ENCODE results near the gene GRXCR2. TPM values are rescaled to one million over a fixed set of nuclear protein-coding genes. Genes with fewer than 3 reads are reported as not detected.
A peak's percentile ranks its signal among the peaks of the same experiment; 100 is the strongest.
"Not testable (repeated sequence)": the region's sequence is repeated elsewhere in the genome, so short reads cannot be mapped to it uniquely, and the experiment has no call there.

GRXCR2 gene
- total RNA-seq, 1 donor: 0.09 TPM

GRCh38 chr5:145840458-145841132, 32.2 kb downstream of the GRXCR2 start:
- TF ChIP-seq CTCF (IDR thresholded peaks at IDR 0.05; ENCODE audit: insufficient read depth, low read length): no peak
- DNase-seq (ENCODE audit: low read depth): peak; percentile 32
- no peak overlapping the region for H3K4me3 ChIP-seq (ENCODE audit: low read depth, low read length)

DNA sequence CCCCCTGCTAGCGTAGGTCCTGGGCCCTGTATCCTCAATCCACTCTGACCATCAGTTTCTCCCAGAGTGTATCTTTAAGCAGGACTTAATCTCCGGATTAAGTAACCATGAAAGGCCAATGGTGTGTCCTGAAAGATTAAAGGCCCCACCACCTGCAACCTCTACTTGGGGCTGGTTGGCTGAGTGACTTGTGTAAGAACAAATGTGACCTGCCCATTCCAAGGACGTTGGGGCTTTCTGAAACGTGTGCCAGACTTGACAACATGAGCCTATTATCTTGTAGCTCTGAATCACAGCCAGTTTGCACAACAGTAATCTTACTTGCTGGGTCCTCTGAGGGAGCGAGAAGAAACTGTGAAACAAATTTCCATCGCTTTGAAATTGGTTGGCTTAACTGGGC, 34.5 kb downstream of the GRXCR2 start:
- TF ChIP-seq CTCF (IDR thresholded peaks at IDR 0.05; ENCODE audit: insufficient read depth, low read length): no peak
- DNase-seq (ENCODE audit: low read depth): no peak

DNA sequence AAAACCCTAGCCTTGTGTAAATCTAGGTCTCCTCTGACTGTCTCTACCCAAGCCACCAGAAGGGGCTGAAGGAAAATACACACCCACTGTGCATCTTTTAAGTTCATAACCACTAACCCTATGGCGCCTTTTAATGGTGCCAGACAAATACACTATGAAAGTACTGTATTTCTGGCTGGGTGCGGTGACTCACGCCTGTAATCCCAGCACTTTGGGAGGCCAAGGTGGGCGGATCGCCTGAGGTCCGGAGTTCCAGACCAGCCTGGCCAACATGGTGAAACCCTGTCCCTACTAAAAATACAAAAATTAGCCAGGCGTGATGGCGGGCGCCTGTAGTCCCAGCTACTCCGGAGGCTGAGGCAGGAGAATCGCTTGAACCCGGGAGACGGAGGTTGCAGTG, 36.6 kb downstream of the GRXCR2 start:
- DNase-seq (ENCODE audit: low read depth); H3K4me3 ChIP-seq (ENCODE audit: low read depth, low read length): not testable (repeated sequence)

More for the DNA sequence above, 34.5 kb downstream of the GRXCR2 start:
- no peak overlapping the region for H3K4me3 ChIP-seq (ENCODE audit: low read depth, low read length)

DNA sequence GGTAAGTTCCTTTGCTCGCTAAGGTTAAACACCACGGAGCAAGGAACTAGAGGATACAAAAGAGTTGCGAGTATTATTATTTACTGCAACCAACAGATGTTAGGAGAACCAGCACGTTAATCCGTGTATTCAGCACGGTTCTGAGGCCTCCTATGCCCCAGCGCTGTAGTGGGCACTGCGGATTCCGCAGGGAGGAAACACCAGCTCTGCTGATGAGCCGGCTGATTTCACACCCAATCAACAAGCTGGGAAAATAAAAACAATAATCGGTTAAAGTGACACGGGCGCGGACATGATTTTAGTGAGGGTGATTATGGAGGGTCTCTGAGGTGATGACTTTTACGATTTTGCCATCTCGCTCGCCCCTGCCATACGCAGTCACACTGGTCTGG, 37.0 kb downstream of the GRXCR2 start:
- no peak for TF ChIP-seq CTCF (IDR thresholded peaks at IDR 0.05; ENCODE audit: insufficient read depth, low read length)
- peak overlapping the region; percentile 85 for H3K4me3 ChIP-seq (ENCODE audit: low read depth, low read length)
- no peak for DNase-seq (ENCODE audit: low read depth)

DNA sequence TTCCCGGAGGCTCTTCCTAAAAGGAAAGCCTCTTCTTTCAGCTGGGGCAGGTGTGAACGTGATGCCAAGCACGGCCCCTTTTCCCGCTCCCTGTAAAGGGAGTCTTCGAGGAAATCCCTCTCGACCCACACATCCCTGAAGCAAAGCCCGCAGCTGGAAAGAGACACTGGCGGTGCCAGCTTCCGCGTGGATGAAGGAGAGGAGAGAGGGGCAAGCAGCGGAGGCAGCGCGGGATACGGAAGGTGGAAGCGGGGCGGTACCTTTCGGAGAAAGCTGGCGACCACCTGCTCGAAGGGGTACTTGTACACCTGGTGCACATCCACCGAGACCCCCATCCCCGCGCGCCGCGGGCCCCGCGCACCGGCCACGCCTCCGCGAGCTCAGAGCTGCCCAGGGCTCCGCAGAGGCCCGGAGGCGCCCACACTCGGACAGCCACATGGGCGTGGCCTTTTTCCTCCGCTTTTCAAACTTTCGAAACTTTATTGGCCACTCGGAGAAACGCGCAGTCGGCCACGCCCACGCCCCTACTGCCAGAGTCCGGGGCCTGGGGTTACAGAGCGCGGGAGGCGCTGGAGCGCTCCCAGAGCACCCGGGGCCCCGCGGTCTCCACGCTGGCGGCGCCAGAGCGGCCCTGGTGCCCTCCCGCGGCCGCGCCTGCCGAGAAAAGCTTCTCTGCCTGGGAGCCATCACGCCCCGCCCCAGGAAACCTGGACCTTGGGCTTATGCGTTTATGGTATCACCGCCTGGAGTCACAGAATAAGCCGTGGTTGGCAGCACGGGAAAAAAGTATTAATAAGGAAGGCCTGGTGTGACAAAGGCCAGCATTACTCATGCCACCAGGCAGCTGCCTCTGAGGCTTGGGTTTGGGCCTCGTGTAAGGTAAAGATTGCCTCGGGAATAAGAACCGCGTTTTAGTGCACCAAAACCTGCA, 37.6 kb downstream of the GRXCR2 start, which contains the start of gene PRELID2:
Gene PRELID2 (minus strand): TSS at position 426 of the 931 bp plus-strand sequence. CDS start 91 bp downstream, at position 335.
- no peak for TF ChIP-seq CTCF (IDR thresholded peaks at IDR 0.05; ENCODE audit: insufficient read depth, low read length)
- peak; percentile 84 for DNase-seq (ENCODE audit: low read depth)
- peak within 1 kb of the TSS; percentile 85 for H3K4me3 ChIP-seq (ENCODE audit: low read depth, low read length)

GRCh38 chr5:145834554-145834916, 38.3 kb downstream of the GRXCR2 start:
- no peak for DNase-seq (ENCODE audit: low read depth)
- peak overlapping the region; percentile 85 for H3K4me3 ChIP-seq (ENCODE audit: low read depth, low read length)
- TF ChIP-seq CTCF (IDR thresholded peaks at IDR 0.05; ENCODE audit: insufficient read depth, low read length): no peak

DNA sequence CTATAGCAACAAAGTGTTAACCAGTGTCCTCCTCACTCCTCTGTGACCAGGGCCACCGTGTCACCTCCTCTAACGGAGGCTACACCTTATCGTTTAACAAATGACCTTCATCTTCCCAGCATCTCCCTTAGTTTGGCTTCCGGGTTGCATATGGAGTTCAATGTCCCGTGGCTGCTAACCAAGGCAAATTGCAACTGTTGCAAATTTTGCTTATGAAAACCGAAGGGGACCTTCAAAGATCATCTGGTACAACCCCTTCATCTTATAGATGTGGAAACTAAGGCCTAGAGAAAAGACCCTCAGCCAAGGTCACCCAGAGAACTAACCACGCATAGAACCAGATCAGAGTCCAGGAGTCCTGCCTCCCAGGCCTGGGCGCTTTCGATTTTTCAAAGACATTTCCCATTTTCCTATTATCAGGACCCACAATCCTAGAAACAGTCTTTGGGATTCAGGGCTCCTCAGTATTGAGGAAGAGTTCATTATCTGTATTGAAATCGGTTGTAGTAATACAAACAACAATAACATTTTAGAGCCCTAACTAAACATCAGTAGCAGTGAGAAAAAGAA, 39.1 kb downstream of the GRXCR2 start:
- no peak overlapping the region for H3K4me3 ChIP-seq (ENCODE audit: low read depth, low read length)
- no peak for DNase-seq (ENCODE audit: low read depth)
- no peak for TF ChIP-seq CTCF (IDR thresholded peaks at IDR 0.05; ENCODE audit: insufficient read depth, low read length)
